T-helper 1 cell (primary cell): ENCODE data around the gene CCDC182.

Experiments
- DNase-seq, 5 donors: peaks; one replicate each; pipeline ENCODE4 v3.0.0-alpha.2; 2012 to 2020

CCDC182 gene

DNA sequence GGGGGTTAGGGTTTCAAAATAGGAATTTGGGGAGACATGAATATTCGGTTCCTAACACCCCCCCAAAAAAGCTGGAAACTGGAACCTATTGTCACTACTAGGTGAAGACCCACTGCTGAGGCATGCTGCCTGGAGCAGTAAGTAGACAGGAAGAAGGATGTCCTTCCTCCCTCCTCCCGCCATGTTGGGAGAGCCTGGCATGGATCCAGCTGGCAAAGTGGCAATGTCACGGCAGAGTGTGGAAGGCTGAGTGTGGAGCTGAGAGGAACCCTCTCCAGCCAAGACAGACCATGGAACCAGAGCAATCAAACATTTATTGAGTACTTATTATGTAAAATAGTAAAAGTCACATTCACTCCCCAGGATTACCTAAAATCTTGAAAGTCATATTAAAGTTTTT, 49.0 kb downstream of the CCDC182 start:
- no peak for DNase-seq
